WTC11 (cell line): ENCODE data around the gene TTC39B. TPM values are rescaled to one million over a fixed set of nuclear protein-coding genes. Genes with fewer than 3 reads are reported as not detected.

Experiments
- ATAC-seq: fragments of 200-7000 bp; cut with Tn5 transposase; 2 replicates; pipeline ENCODE4 v1.10.0; 2021; ENCODE audit warnings: mild to moderate bottlenecking, moderate library complexity
- CTCF ChIA-PET: fragments of 300-600 bp; sonication (Branson Sonifier 250); formaldehyde crosslinking; loops from one replicate; lab custom pipeline; 2021; ENCODE audit warnings: antibody characterized with exemption; lab: Charles Lee
- POLR2A ChIA-PET: fragments of 350-600 bp; sonication (Branson Sonifier 250); formaldehyde crosslinking; loops from one replicate; lab custom pipeline; 2021; ENCODE audit warnings: antibody characterized with exemption; lab: Charles Lee
- DNase-seq: peaks from one replicate; pipeline ENCODE4 v3.0.0; 2021; ENCODE audit warnings: low spot score
- H3K27ac Mint-ChIP-seq: 2 replicates; pipeline ENCODE4 v1.8.0; 2021; ENCODE audit warnings: mixed read lengths
- H3K27me3 Mint-ChIP-seq: 2 replicates; pipeline ENCODE4 v1.8.0; 2021; ENCODE audit warnings: low read depth, mild to moderate bottlenecking, moderate library complexity, mixed read lengths
- H3K36me3 Mint-ChIP-seq: 2 replicates; pipeline ENCODE4 v1.8.0; 2021; ENCODE audit warnings: mixed read lengths
- H3K4me1 Mint-ChIP-seq: 2 replicates; pipeline ENCODE4 v1.8.0; 2022; ENCODE audit warnings: mixed read lengths
- H3K4me3 Mint-ChIP-seq: 2 replicates; pipeline ENCODE4 v1.8.0; 2021; ENCODE audit warnings: mild to moderate bottlenecking, moderate library complexity, mixed read lengths
- H3K9me3 Mint-ChIP-seq: 2 replicates; pipeline ENCODE4 v1.8.0; 2021; ENCODE audit warnings: mixed read lengths
- AR ChIP-seq: fragments of 250-450 bp; sonication (Bioruptor Pico); IDR thresholded peaks from 2 replicates; pipeline ENCODE4 v1.9.0; 2021; ENCODE audit warnings: mild to moderate bottlenecking
- ATF3 ChIP-seq: sonication (generic); formaldehyde crosslinking; conservative IDR thresholded peaks from 2 replicates; pipeline ENCODE4 v1.8.1; 2022; ENCODE audit warnings: mild to moderate bottlenecking, missing genetic modification reagents
- CBFB ChIP-seq: sonication (generic); formaldehyde crosslinking; IDR thresholded peaks from 2 replicates; pipeline ENCODE4 v1.8.1; 2022; ENCODE audit warnings: mild to moderate bottlenecking, low read depth, missing genetic modification reagents
- CREM ChIP-seq: sonication (generic); formaldehyde crosslinking; IDR thresholded peaks from 2 replicates; pipeline ENCODE4 v1.8.1; 2022; ENCODE audit warnings: mild to moderate bottlenecking, missing genetic modification reagents, moderate library complexity
- ERG ChIP-seq: fragments of 250-450 bp; sonication (Bioruptor Pico); IDR thresholded peaks from 2 replicates; pipeline ENCODE4 v1.8.0; 2021; ENCODE audit warnings: mild to moderate bottlenecking
- FOXJ3 ChIP-seq: sonication (generic); formaldehyde crosslinking; IDR thresholded peaks from 2 replicates; pipeline ENCODE4 v1.9.0; 2021; ENCODE audit warnings: missing genetic modification reagents, mild to moderate bottlenecking, borderline replicate concordance
- FOXK1 ChIP-seq: sonication (generic); formaldehyde crosslinking; IDR thresholded peaks from 2 replicates; pipeline ENCODE4 v1.8.0; 2022; ENCODE audit warnings: mild to moderate bottlenecking, moderate library complexity, missing genetic modification reagents
- FOXP1 ChIP-seq: sonication (generic); formaldehyde crosslinking; IDR thresholded peaks from 2 replicates; pipeline ENCODE4 v1.8.0; 2022; ENCODE audit warnings: missing genetic modification reagents, mild to moderate bottlenecking, moderate library complexity, borderline replicate concordance
- FOXP4 ChIP-seq: sonication (generic); formaldehyde crosslinking; IDR thresholded peaks from 2 replicates; pipeline ENCODE4 v1.8.0; 2022; ENCODE audit warnings: mild to moderate bottlenecking, missing genetic modification reagents
- GABPB1 ChIP-seq: sonication (generic); formaldehyde crosslinking; IDR thresholded peaks from 2 replicates; pipeline ENCODE4 v1.8.1; 2023; ENCODE audit warnings: mild to moderate bottlenecking, missing genetic modification reagents
- GTF2I ChIP-seq: fragments of 250-450 bp; sonication (Bioruptor Pico); conservative IDR thresholded peaks from 2 replicates; pipeline ENCODE4 v1.4.0; 2021; ENCODE audit warnings: mild to moderate bottlenecking
- IRF2 ChIP-seq: sonication (generic); formaldehyde crosslinking; IDR thresholded peaks from 2 replicates; pipeline ENCODE4 v1.8.0; 2022; ENCODE audit warnings: low read depth, missing genetic modification reagents, borderline replicate concordance
- JUN ChIP-seq: sonication (generic); formaldehyde crosslinking; IDR thresholded peaks from 2 replicates; pipeline ENCODE4 v1.8.0; 2023; ENCODE audit warnings: mild to moderate bottlenecking, missing genetic modification reagents
- NFATC4 ChIP-seq: fragments of 250-450 bp; sonication (Bioruptor Pico); IDR thresholded peaks from 2 replicates; pipeline ENCODE4 v1.9.0; 2021; ENCODE audit warnings: mild to moderate bottlenecking
- NR2C2 ChIP-seq: sonication (generic); formaldehyde crosslinking; IDR thresholded peaks from 2 replicates; pipeline ENCODE4 v1.8.0; 2022; ENCODE audit warnings: mild to moderate bottlenecking, missing genetic modification reagents
- OVOL2 ChIP-seq: fragments of 250-450 bp; sonication (Bioruptor Pico); IDR thresholded peaks from 2 replicates; pipeline ENCODE4 v1.9.0; 2021; ENCODE audit warnings: mild to moderate bottlenecking, borderline replicate concordance
- PREB ChIP-seq: sonication (generic); formaldehyde crosslinking; IDR thresholded peaks from 2 replicates; pipeline ENCODE4 v1.8.1; 2022; ENCODE audit warnings: mild to moderate bottlenecking, missing genetic modification reagents, moderate library complexity, borderline replicate concordance
- RELA ChIP-seq: sonication (generic); formaldehyde crosslinking; IDR thresholded peaks from 2 replicates; pipeline ENCODE4 v1.8.1; 2022; ENCODE audit warnings: missing genetic modification reagents, mild to moderate bottlenecking, borderline replicate concordance
- TP53 ChIP-seq: sonication (generic); formaldehyde crosslinking; IDR thresholded peaks from 2 replicates; pipeline ENCODE4 v1.8.1; 2023; ENCODE audit warnings: mild to moderate bottlenecking, missing genetic modification reagents
- USF2 ChIP-seq: sonication (generic); formaldehyde crosslinking; IDR thresholded peaks from 2 replicates; pipeline ENCODE4 v1.8.1; 2023; ENCODE audit warnings: mild to moderate bottlenecking, missing genetic modification reagents, moderate library complexity
- ZNF219 ChIP-seq: sonication (generic); formaldehyde crosslinking; IDR thresholded peaks from 2 replicates; pipeline ENCODE4 v1.8.0; 2023; ENCODE audit warnings: missing genetic modification reagents, mild to moderate bottlenecking, borderline replicate concordance
- ZNF232 ChIP-seq: sonication (generic); formaldehyde crosslinking; IDR thresholded peaks from 2 replicates; pipeline ENCODE4 v1.8.0; 2022; ENCODE audit warnings: mild to moderate bottlenecking, missing genetic modification reagents
- ZNF423 ChIP-seq: fragments of 250-450 bp; sonication (Bioruptor Pico); IDR thresholded peaks from 2 replicates; pipeline ENCODE4 v2.1.2; 2022; ENCODE audit warnings: mild to moderate bottlenecking, moderate library complexity
- ZNF512 ChIP-seq: sonication (generic); formaldehyde crosslinking; IDR thresholded peaks from 2 replicates; pipeline ENCODE4 v1.8.1; 2022; ENCODE audit warnings: missing genetic modification reagents, borderline replicate concordance
- ZNF671 ChIP-seq: fragments of 250-450 bp; sonication (Bioruptor Pico); IDR thresholded peaks from 2 replicates; pipeline ENCODE4 v1.8.0; 2021; ENCODE audit warnings: mild to moderate bottlenecking
- total RNA-seq: library from RNA; stranded (reverse); gene quantifications from 3 replicates; pipeline ENCODE4 v1.2.3, GENCODE V29; 2021

TTC39B gene
- total RNA-seq, 1 experiment from 2014 or later, result 12.5 TPM

- CTCF ChIA-PET, result no interaction called here
- DNase-seq, result no peak
- Mint-ChIP-seq H3K27ac (no peak overlapping the region), H3K36me3 (peaks cover 3% of the 10 kb centered on the region; the same call in 1 of the 2 replicates), H3K9me3 (peaks cover 11% of the 10 kb centered on the region), H3K27me3 (peaks cover 13% of the 10 kb centered on the region; the same call in 1 of the 2 replicates), H3K4me1 (peaks cover 13% of the 10 kb centered on the region), H3K4me3 (no peak overlapping the region)
- POLR2A ChIA-PET, result no interaction called here
- no peak for ATAC-seq
- TF ChIP-seq FOXK1 (CRISPR knock-in tag) (no peak), CREM (no peak), RELA (CRISPR knock-in tag) (no peak), CBFB (CRISPR knock-in tag) (no peak), IRF2 (CRISPR knock-in tag) (no peak), PREB (no peak), FOXP1 (CRISPR knock-in tag) (no peak), NR2C2 (CRISPR knock-in tag) (no peak), FOXP4 (no peak)
- TF ChIP-seq, all 79 proteins: peak for 0
Observed at GRCh38 chr9:15131094-15131493, 175.9 kb downstream of the TTC39B start.

- Mint-ChIP-seq H3K27me3 (peaks cover 13% of the 10 kb centered on the region; the same call in 1 of the 2 replicates), H3K4me3 (no peak overlapping the region), H3K4me1 (peaks cover 16% of the 10 kb centered on the region), H3K27ac (no peak overlapping the region), H3K36me3 (peaks cover 3% of the 10 kb centered on the region; the same call in 1 of the 2 replicates), H3K9me3 (peaks cover 11% of the 10 kb centered on the region)
- ChIA-PET POLR2A (no interaction called here), CTCF (no interaction called here)
- DNase-seq, result no peak
- no peak for ATAC-seq
- no peak for TF ChIP-seq ZNF219 (CRISPR knock-in tag)
- TF ChIP-seq AR (CRISPR knock-in tag), result no peak
- TF ChIP-seq ERG (CRISPR knock-in tag), result no peak
- TF ChIP-seq GABPB1 (CRISPR knock-in tag), result no peak
- no peak for TF ChIP-seq GTF2I (CRISPR knock-in tag)
- TF ChIP-seq CBFB (CRISPR knock-in tag), result no peak
- no peak for TF ChIP-seq ZNF512
- no peak for TF ChIP-seq ZNF232 (CRISPR knock-in tag)
- TF ChIP-seq ZNF423 (CRISPR knock-in tag), result no peak
- no peak for TF ChIP-seq JUN (CRISPR knock-in tag)
- no peak for TF ChIP-seq USF2 (CRISPR knock-in tag)
- no peak for TF ChIP-seq TP53 (CRISPR knock-in tag)
- no peak for TF ChIP-seq ZNF671 (CRISPR knock-in tag)
- TF ChIP-seq FOXJ3 (CRISPR knock-in tag), result no peak
- no peak for TF ChIP-seq NFATC4 (CRISPR knock-in tag)
- no peak for TF ChIP-seq ATF3
- no peak for TF ChIP-seq OVOL2
- no peak for TF ChIP-seq FOXP1 (CRISPR knock-in tag)
Observed at GRCh38 chr9:15127831-15128230, 179.2 kb downstream of the TTC39B start.
